Calu3 (cell line): ENCODE data around the gene FUBP3. TPM values are rescaled to one million over a fixed set of nuclear protein-coding genes. Genes with fewer than 3 reads are reported as not detected.

Experiments used
- BruUV-seq: library from RNA; stranded (reverse); fragments of 400-500 nt; replicated peaks from 2 replicates; lab custom pipeline; 2021; lab: Mats Ljungman, UMichigan
- CTCF ChIA-PET: fragments of 300-600 bp; sonication (Branson Sonifier 250); formaldehyde crosslinking; loops from one replicate; lab custom pipeline; 2022; ENCODE audit warnings: antibody characterized with exemption; lab: Charles Lee
- DNase-seq: peaks from one replicate; pipeline ENCODE4 v3.0.0; 2022
- H3K27ac Mint-ChIP-seq: one replicate; pipeline ENCODE4 v1.8.0; 2022; ENCODE audit warnings: mixed read lengths; ENCODE audit not compliant: unreplicated experiment
- H3K27me3 Mint-ChIP-seq: one replicate; pipeline ENCODE4 v1.8.0; 2022; ENCODE audit warnings: mixed read lengths; ENCODE audit not compliant: unreplicated experiment
- H3K36me3 Mint-ChIP-seq: one replicate; pipeline ENCODE4 v1.8.0; 2022; ENCODE audit warnings: mild to moderate bottlenecking, moderate library complexity, mixed read lengths; ENCODE audit not compliant: insufficient read depth, unreplicated experiment
- H3K4me1 Mint-ChIP-seq: one replicate; pipeline ENCODE4 v1.8.0; 2022; ENCODE audit warnings: mild to moderate bottlenecking, low read depth, mixed read lengths; ENCODE audit not compliant: unreplicated experiment
- H3K4me3 Mint-ChIP-seq: one replicate; pipeline ENCODE4 v1.8.0; 2022; ENCODE audit warnings: mild to moderate bottlenecking, low read depth, moderate library complexity, mixed read lengths; ENCODE audit not compliant: unreplicated experiment
- H3K9me3 Mint-ChIP-seq: one replicate; pipeline ENCODE4 v1.8.0; 2022; ENCODE audit warnings: low read depth, mixed read lengths; ENCODE audit not compliant: unreplicated experiment
- intact Hi-C: fragments of 100-400 bp; cut with micrococcal nuclease; formaldehyde crosslinking; loops from one replicate; pipeline ENCODE4 v1.10.0; 2022; ENCODE audit not compliant: unreplicated experiment
- total RNA-seq: library from RNA; stranded (reverse); gene quantifications from 2 replicates; pipeline ENCODE4 v1.2.3, GENCODE V29; 2022
- TF ChIP-seq, protein P1 (sequence below): fragments of 200-600 bp; IDR thresholded peaks from one replicate; pipeline ENCODE4 v1.8.0; 2022; ENCODE audit warnings: antibody characterized with exemption; ENCODE audit not compliant: unreplicated experiment

Gene FUBP3
- total RNA-seq, 1 experiment from 2014 or later: 51.0 TPM

DNA sequence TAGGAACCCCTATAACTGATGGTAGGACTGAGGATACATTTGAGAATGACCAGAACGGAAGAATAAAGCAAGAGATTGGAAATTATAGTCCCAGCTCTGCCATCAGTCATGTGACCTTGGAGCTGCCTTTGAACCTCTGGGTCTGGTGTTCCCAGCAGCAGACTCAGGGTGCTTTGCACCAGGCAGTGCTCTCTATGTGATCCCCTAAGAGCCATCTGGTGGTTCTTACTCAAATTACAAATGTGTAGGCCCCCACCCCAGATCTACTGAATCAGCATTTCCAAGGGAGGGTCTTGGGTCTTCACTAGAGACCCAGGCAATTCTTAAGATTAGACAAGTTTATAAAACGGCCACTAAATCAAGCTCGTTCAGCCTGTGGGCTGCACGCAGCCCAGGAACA lies 44.8 kb downstream of the FUBP3 start:
- Mint-ChIP-seq H3K36me3 (peaks cover 34% of the 10 kb centered on the region), H3K4me1 (no peaks in the 10 kb centered on the region), H3K4me3 (no peak overlapping the region), H3K27me3 (no peaks in the 10 kb centered on the region), H3K27ac (no peak overlapping the region), H3K9me3 (no peaks in the 10 kb centered on the region)
- TF ChIP-seq, protein P1, sequence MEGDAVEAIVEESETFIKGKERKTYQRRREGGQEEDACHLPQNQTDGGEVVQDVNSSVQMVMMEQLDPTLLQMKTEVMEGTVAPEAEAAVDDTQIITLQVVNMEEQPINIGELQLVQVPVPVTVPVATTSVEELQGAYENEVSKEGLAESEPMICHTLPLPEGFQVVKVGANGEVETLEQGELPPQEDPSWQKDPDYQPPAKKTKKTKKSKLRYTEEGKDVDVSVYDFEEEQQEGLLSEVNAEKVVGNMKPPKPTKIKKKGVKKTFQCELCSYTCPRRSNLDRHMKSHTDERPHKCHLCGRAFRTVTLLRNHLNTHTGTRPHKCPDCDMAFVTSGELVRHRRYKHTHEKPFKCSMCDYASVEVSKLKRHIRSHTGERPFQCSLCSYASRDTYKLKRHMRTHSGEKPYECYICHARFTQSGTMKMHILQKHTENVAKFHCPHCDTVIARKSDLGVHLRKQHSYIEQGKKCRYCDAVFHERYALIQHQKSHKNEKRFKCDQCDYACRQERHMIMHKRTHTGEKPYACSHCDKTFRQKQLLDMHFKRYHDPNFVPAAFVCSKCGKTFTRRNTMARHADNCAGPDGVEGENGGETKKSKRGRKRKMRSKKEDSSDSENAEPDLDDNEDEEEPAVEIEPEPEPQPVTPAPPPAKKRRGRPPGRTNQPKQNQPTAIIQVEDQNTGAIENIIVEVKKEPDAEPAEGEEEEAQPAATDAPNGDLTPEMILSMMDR: no peak
- intact Hi-C loops: no loop called here
- CTCF ChIA-PET: no interaction called here
- no TSS peak for BruUV-seq
- DNase-seq: no peak

GRCh38 chr9:130626249-130626996 lies 47.0 kb downstream of the FUBP3 start:
- intact Hi-C loops: no loop called here
- CTCF ChIA-PET: no interaction called here
- no TSS peak for BruUV-seq
- Mint-ChIP-seq H3K36me3 (peaks cover 24% of the 10 kb centered on the region), H3K9me3 (no peaks in the 10 kb centered on the region), H3K27ac (no peak overlapping the region), H3K4me3 (no peak overlapping the region), H3K27me3 (no peaks in the 10 kb centered on the region), H3K4me1 (no peaks in the 10 kb centered on the region)
- no peak for DNase-seq
- TF ChIP-seq, protein P1: no peak

DNA sequence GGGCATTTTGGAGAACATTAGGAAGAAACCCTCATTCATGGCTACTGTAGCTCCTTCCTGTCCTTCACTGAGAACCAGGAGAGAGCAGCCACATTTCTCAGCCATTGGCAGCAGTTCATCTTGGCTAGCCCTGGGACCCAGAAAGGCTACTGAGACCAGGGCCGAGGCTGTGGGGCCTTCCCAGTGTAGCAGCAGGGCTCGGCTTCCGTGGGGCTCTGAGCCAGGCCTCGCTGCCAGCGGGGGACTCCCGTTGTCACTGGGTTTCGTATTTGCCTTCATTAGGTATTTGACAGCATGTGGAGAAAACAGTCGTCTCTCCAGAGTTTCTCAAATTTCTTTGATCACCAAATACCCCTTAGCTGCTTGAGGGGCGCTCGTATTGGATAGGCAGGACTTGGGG lies 47.7 kb downstream of the FUBP3 start:
- TF ChIP-seq, protein P1: no peak
- intact Hi-C loops: no loop called here
- no TSS peak for BruUV-seq
- no peaks in the 10 kb centered on the region for H3K9me3 Mint-ChIP-seq
- H3K4me3 Mint-ChIP-seq: no peak overlapping the region
- no peaks in the 10 kb centered on the region for H3K4me1 Mint-ChIP-seq
- DNase-seq: no peak
- no peak overlapping the region for H3K27ac Mint-ChIP-seq
- CTCF ChIA-PET: no interaction called here
- H3K36me3 Mint-ChIP-seq: peaks cover 24% of the 10 kb centered on the region
- H3K27me3 Mint-ChIP-seq: no peaks in the 10 kb centered on the region

GRCh38 chr9:130627896-130628792 lies 48.8 kb downstream of the FUBP3 start:
- Mint-ChIP-seq H3K27me3 (no peaks in the 10 kb centered on the region), H3K36me3 (peaks cover 23% of the 10 kb centered on the region), H3K9me3 (no peaks in the 10 kb centered on the region), H3K4me1 (no peaks in the 10 kb centered on the region), H3K27ac (no peak overlapping the region), H3K4me3 (no peak overlapping the region)
- CTCF ChIA-PET: no interaction called here
- intact Hi-C loops: no loop called here
- TF ChIP-seq, protein P1: no peak
- DNase-seq: no peak
- no TSS peak for BruUV-seq
